HL-60/S4 treated with phorbol 12-myristate 13-acetate at 8.2 ng/mL for 4 days and 3 days (cell line): ENCODE measurements around the gene ATP2B2.

Experiments used
- in situ Hi-C: fragments of 300-500 bp; cut with MboI; formaldehyde crosslinking; loops from 2 replicates; pipeline ENCODE4 v1.15.0; 2022; ENCODE audit warnings: low sequenced_read_pairs

The ATP2B2 gene

DNA sequence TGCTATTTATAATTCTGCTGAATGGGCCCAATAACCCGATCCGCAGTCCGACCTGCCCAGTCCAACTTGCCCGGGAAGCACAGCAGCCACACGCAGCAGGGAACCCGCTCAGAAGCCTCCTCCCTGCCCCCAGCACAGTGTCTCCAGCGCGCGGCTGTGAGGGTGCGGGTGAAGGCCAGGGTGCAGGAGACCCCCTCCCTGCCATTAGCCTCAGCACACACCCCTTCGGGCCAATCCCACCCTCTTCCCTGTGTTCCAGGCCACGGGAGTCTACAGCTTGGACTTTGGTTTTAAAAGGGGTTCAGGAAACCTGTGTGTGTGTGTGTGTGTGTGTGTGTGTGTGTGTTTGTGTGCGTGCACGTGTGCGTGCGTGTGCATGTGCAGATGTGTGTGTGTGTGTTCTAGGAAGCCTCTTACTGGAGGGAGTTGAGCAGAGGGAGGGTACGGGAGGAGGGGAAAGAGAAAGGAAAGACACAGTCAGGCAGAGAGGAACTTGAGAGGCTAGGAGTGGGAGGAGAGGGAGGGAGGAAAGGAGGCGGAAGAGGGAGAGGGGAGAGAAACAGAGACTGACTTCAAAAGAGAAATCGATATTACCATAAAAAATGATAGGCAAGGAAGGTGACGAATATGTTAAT, 34.2 kb downstream of the ATP2B2 start:
- in situ Hi-C loops, result no loop called here

DNA sequence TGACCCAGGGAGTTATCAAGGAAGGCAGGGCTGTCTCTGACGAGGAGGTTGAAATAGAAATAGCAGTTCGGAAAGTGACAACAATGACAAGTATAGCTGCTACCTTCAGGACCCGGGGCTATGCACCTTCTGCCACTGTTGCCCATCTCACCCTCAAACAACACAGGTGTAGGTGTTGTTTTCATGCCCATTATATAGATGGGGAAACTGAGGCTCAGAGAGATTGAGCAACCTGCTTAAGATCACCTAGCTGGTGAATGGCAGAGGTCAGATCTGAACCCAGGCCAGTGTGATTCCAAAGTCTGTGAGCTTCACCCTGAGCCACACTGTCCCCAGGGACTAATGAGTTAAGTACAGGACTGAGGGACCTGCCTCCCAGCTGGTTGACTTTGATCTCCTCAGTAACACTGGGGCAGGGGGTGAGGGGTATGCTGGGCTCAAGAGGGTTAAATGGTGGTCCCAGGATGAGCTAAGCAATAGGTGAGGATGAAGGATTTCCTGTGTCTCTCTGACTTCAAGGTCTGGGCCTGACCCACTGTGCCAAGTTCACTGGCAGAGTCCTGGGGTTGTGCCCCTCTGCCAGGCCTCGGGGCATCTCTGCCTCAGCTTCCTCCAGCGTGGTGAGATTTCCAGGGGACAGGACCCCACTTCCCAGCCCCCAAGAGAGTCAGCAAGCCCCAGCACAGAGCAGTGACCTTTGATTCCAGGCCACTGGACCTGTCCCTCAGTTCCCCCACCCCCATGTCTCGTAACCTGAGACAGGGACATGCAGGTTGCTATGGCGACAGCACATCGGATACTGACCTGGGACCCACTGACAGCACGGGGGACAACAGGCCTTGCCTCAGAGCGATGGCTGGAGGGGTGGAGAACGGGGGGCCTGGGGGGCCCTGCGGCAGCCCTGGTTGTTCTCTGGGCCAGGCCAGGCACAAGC, 35.0 kb downstream of the ATP2B2 start:
- in situ Hi-C loops, result no loop called here

DNA sequence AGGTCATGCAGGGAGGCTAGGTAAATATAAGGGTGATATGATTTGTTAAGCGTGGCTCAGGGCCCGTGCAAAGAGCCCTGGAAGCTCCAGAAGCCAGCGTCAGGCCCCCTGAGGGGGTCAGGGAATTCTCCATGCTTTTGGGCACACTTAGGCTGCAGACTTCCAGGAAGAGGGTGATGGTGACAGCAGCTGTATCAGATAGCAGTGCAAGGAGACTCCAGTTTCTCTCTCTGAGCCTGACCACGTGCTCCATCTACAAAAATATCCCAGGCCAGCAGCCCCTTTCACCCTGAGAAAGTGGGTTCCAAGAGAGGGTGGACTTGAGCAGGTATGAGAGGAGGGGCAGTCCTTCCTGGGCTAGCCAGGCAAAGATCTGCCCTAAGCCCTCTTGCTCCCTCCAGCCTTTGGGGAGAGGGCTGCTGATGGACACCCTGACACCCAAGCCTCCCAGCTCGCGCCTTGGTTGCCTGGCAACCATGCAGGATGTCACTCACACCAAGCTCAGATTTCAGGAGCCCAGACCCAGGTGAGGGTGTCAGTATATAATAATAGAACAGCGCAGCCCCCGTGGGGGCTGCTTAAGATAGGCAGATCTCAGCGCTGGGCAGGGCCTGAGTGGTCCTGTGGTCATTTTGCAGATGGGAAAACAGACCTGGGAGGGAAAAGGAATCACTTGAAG, 35.8 kb downstream of the ATP2B2 start:
- in situ Hi-C loops, result no loop called here

DNA sequence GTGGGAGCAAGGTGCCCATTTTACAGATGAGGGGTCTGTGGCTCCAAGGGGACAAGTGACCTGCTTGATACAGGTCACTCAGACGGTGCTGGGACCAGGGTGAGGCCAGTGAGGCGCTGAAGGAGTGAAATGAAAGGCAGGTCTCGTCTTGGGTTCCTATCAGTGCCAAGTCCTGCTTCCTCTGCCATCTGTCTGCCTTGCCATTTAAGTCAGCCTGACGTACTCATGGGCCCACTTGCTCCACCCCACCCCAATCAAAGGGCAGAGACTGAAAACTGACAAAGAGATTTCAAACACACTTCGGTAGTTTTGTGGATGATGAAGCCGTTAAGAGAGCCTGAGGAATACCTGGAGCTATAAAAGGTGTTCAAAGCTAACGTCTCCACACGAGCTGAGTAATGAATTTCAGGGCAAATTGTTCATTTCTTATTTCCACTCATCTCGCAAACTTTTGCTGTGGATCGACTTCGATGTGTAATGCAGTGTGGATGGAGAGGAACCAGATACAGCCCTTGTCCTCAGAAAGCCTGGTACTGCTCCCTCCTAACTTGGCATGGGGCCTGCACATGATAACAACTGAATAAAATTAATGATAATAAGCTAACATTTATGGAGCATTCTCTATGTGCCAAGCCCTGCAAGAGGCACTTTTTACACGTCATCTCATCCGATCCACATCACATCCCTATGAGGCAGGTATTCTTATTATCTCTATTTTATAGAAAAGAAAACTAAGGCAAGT, 36.6 kb downstream of the ATP2B2 start:
- in situ Hi-C loops, result no loop called here

DNA sequence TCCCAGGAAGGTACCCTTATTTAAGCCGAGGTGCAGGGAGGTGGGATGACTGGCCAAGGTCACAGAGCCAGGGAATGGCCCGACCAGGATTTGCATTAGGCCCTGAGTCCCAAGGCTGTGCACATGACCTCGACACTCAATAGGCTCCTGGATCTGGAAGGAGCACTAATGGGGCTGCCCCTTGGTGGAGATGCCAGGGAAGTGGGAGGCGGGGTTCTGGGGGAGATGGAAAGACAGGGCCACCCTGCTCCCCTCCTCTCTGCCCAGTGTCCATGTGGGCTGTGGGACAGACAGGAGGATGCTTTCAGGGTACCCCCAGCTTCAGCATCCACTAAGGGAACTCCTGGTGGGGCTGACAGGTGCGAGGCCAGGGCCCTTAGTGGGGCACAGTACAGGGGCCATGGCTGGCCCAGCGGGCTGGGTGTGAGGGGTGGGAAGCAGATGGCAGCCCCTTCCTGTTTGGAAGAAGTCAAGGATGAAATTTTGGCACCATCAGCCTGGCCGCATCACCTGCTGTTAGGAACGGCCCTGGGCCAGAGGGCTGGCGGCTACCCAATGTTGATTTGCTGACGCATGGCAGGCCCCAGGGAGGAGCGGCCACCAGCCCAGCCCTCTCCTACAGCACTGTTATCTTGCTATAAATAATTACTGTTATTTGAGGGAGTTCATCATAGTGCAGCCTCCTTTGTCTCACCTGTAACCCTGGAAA, 37.3 kb downstream of the ATP2B2 start:
- in situ Hi-C loops, result no loop called here

DNA sequence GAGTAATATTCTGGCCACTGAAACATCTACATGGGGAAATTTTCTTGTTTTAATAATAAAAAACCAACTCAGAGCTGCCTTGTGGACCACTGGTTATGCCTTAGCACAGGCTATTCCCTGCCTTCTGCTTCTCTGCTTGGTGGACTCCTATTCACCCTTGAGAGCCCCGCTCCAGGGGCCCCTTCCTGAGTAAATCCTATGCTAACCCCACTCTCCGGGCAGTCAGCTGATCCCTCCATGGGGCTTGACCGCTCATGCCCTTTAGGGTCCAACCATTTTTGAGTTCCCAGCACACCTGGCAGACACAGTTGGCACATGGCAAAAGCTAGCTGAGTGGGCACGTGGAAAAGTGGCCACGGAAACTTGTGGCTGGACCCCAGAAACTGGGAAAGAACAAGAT, 38.2 kb downstream of the ATP2B2 start:
- in situ Hi-C loops, result no loop called here

DNA sequence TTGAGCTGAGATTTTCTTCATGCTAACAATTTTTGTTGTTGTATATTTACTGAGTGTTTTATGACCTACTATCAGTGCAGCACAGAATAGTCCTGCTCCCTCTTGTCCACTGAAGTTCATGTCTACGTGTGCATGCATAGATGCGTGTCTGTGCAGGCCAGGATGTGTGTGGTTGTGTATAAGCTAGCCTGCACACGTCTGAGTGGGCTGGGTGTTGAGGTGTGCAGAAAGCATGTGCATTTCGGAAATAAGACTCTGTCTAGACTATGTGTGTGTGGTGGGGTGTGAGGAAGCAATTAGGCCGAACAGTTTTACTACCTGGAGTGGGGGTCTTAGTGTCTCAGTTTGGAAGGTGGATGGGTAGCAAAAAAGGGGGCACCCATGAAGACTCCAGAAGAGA, 39.2 kb downstream of the ATP2B2 start:
- in situ Hi-C loops, result no loop called here

DNA sequence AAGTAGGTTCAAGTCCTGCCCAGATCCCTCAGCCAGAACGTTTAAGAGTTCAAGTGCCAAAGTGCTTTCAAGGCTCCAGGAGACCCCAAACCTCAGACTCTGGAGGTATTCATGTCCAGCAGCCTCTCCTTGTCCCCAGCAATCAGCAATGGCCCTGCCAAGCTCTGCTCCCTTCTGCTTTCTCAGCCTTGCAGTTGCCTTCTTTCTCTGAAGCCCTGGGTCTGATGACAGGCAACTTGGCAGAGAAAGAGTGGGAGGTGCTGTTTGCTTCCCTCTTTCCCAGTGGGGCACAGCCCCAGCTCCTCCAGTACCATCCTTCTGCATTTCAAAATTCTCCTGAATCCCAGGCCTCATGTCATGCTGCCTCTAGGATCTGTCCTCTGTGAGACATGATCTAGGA, 40.2 kb downstream of the ATP2B2 start:
- in situ Hi-C loops, result no loop called here

DNA sequence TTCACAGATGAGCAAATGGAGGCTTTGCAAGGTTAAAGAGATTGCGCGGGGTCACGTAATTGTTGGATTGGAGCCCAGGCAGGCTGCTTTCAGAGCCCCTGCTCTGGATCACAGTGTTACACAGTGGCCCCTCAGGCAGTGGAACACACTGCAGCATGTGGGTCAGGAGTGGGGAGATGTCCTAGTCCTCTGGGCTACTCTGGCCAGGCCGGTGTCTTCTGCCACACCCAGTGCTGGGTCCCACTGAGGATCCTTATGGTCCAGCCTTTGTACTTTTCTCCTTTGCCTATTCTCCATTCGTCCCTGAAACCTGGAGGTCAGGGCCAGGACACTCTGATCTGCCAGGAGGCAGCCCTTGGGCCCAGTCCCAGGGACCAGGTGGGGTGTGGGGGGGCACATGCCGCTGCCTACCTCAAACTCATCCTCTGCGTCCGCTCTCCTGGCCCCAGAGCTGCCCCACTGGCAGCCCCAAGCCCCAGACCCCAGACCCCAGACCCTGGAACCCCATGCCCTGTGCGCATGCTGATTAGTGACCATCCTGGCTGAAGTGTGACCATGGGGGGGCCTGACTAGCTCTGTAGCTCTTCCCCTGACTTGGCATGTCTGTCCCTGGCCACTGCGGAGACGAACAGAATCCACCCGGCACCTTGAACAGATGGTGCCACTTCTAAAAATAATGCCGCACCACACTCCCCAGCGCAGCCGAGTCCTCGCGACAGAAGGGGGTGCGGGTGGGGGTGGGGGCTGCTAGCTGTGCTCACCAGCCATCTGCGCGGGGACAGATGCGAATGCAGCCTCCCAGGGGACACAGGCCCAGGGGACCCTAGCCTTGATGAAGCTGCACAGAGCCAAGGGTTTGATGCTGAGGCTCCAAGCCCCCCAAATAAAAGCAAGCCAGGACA, 41.6 kb downstream of the ATP2B2 start:
- in situ Hi-C loops, result no loop called here

DNA sequence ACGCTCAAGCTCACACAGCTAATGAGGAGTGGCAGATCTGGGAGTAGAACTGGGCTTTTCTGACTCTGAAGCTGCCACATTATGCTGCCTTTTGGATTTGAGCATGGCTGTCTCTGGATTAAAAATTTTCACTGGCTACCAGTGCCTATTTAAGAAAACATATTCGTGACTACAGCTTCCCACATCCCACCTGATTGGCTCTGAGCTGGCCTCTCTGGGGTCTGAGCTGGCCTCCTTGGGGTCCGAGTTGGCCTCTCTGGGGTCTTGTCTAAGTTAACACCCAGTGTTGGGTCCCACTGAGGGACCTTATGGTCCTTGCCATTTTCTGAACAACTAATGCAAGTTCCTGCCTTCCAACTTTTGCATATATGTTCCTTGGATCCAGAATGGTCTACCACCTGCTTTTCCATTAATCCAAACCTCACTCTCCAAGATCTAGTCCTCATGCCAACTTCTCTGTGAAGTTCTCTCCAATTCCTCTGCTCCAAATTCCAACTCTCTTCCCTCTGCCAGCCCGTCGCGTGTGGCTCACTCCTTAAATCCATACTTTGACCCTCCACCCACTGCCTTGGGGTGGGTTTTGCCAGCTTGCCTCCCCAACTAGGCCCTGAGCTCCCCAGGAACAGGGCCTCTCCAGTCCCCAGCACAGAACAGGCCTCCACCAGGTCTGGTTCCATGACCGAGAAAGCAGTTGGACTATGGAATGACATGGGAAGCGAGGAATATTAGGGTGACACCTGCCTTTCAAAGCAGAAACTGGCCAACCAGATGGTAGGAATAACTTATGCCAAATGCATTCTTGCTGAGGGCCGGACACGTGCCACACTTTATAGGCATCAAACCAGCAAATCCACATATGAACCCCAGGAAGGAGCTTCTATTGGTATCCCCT, 42.5 kb downstream of the ATP2B2 start:
- in situ Hi-C loops, result no loop called here

DNA sequence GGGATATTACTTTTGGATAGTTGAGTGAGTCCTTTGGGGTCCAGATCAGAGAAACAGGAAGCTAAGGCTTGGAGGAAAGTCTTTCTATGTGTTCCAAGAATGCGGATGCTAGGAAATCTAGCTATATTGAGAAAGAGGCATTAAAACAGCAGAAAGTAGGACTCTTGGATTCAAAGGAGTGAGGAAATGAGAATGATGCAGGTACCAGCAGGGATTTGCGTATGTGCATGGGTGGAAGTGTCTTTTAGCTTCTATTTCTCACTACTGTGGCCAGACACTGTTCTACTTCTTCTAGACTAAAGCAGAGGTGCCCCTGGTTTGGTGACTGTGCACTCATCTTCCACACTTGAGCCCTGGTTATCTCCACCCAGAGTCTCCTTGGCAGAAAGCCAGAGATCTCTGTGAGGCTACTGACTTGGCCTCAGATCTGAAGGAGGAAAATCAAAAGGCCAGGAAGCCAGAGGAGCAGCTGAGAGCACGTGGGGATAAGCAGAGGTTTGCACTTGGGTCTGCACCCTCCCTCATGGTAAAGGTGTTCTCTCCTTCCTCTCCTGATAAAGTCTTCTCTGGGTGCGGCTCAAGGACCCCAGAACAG, 44.3 kb downstream of the ATP2B2 start:
- in situ Hi-C loops, result no loop called here

DNA sequence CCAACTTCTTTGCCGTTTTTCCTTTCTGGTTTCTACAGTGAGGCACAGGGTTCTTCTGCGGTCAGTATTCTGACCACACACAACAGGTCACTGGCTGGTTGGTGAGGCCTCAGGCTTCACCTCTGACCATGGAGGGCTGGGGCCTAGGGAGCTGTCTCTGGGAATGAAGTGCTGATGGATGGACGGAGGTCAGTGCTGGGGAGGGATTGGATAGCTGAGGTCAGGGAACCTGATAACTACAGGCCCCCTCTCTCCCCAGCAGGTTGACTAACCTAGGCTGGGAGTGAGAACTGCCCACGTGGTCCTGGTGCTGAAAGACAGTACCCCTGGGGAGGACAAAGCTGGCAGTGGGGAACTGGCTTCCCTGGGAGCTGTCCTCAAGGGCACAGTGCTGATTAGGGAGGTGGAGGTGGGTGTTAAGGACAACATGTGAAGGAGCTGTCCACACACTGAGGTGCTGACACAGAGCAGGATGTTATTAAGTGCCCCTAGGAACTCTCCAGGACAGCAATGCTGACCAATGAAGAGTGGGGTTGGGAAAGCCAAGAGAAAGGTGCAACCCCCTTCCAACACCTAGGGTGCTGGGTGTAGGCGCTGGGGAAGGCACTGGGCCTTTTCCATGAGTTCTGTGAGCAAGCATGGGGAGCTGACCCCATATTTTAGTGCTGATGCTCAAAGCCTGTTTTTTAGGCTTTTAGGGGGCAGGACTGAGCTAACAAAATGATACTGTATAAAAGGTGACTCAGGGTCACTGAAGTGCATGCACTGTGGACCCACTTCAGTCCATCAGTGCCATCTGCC, 45.2 kb downstream of the ATP2B2 start:
- in situ Hi-C loops, result no loop called here

DNA sequence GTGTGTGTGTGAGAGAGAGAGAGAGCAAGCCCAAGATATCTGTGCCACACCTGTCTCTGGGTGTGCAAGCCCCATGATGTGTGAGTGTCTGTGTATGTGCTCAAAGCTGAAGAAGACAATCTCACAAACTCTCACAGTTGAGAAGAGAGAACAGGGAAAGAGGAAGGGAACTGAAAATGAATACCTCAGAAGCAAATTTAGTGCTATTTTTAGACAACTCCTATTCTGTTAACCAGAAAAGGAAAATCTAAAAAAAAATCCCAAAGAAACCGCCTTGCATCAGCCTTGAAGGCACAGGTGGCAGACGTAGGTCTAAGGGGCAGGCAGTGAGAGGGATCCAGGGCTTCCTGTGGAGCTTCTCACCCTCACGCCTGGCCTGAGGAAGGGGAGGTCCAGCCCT, 47.8 kb downstream of the ATP2B2 start:
- in situ Hi-C loops, result no loop called here

DNA sequence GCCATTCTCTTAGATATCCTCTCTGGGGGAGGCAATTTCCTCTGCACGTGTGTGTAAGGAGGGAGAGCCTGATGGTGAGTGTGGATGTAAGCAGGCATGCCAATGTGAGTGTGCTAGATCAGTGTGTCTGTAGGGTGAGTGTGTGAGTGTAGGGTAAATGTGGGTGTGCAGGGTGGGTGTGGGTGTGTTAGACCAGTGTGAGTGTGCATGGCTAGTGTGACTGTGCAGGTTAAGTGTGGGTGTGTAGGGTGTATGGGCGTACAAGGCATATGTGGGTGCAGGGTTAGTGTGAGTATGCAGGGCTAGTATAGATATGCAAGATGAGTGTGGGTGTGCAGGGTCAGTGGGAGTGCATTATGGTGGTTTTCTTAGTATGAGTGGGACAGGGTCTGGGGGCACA, 48.4 kb downstream of the ATP2B2 start:
- in situ Hi-C loops, result no loop called here

DNA sequence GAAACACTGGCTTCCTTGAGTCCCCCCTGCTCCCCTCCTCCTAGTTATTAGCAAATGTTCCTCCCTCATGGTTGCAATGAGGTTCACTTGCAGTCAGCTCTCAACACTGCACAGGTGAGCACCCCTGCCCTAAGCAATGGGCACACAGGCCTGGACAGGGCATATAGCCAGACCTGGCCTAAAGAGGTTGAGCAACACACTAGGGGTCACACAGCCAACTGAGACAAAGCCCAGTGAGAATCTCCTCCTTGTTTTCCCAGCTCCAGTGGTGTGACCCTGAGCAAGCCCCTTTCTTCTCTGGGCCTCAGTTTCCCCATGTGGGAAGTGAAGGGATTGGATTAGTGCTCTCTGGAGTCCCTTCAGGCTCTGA, 49.9 kb downstream of the ATP2B2 start:
- in situ Hi-C loops, result no loop called here

DNA sequence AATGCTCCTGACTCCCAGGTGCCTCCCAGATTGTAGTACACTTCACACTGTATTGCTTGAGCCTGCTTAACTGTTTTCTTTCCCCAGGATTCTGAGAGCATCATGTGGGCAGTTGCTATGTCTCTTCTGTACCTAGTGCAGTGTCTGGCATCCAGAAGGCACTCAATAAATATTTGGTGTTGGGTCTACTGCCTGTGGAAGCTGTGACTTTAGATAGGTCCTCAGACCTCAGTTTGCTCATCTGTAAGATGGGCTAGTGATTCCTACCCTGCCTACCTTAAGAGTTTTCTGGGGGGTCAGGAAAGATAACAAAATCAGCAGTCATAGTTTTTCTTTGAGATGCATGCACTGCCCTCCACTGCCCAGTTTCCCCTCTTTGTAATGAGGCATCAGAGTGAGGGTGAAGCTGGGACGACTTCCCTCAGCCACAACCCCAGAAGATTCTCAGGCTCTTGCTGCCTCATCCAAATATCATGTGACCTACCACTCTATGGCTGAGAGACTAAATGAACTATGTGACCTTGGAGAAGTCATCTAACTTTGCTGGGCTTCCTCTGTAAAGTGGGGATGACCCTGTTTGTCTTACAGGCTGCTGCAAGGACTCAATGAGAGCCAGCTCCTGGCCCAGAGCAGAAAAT, 50.4 kb downstream of the ATP2B2 start:
- in situ Hi-C loops, result no loop called here
